GM21515 (cell line): ENCODE measurements around the gene C7orf25.
"Not testable (repeated sequence)": the region's sequence is repeated elsewhere in the genome, so short reads cannot be mapped to it uniquely, and the experiment has no call there.

Experiments used
- ATAC-seq: cut with Tn5 transposase; IDR thresholded peaks from one replicate; pipeline ENCODE4 v1.9.1; 2021; ENCODE audit not compliant: unreplicated experiment

The C7orf25 gene

GRCh38 chr7:42930889-42931288, 19.0 kb upstream of the C7orf25 start:
- no peak for ATAC-seq

- no peak for ATAC-seq
Measured at GRCh38 chr7:42929449-42929848, 17.6 kb upstream of the C7orf25 start.

GRCh38 chr7:42928754-42929153, 16.9 kb upstream of the C7orf25 start:
- no peak for ATAC-seq

GRCh38 chr7:42926204-42926603, 14.3 kb upstream of the C7orf25 start:
- no peak for ATAC-seq

GRCh38 chr7:42925630-42926029, 13.8 kb upstream of the C7orf25 start:
- ATAC-seq = no peak

- ATAC-seq = no peak
Measured at GRCh38 chr7:42924223-42924838, 12.5 kb upstream of the C7orf25 start.

GRCh38 chr7:42922017-42922753, 10.3 kb upstream of the C7orf25 start:
- no peak for ATAC-seq

- no peak for ATAC-seq
Measured at GRCh38 chr7:42915356-42915755, 3.5 kb upstream of the C7orf25 start.

GRCh38 chr7:42914421-42915045, 2.7 kb upstream of the C7orf25 start:
- ATAC-seq = no peak

- no peak for ATAC-seq
Measured at GRCh38 chr7:42914009-42914408, 2.1 kb upstream of the C7orf25 start.

- no peak for ATAC-seq
Measured at GRCh38 chr7:42913591-42913990, 1.7 kb upstream of the C7orf25 start.

- no peak for ATAC-seq
Measured at GRCh38 chr7:42910306-42910705, 1.6 kb downstream of the C7orf25 start.

GRCh38 chr7:42907316-42907715, 4.6 kb downstream of the C7orf25 start:
- ATAC-seq = no peak

GRCh38 chr7:42906181-42906580, 5.7 kb downstream of the C7orf25 start:
- ATAC-seq = no peak

- no peak for ATAC-seq
Measured at GRCh38 chr7:42902331-42902730, 9.5 kb downstream of the C7orf25 start.

GRCh38 chr7:42900842-42901241, 11.0 kb downstream of the C7orf25 start:
- ATAC-seq = no peak

- ATAC-seq = no peak
Measured at GRCh38 chr7:42893346-42894240, 18.3 kb downstream of the C7orf25 start.

GRCh38 chr7:42886893-42887505, 24.9 kb downstream of the C7orf25 start:
- ATAC-seq = no peak

GRCh38 chr7:42886129-42886528, 25.7 kb downstream of the C7orf25 start:
- no peak for ATAC-seq

- not testable (repeated sequence) for ATAC-seq
Measured at GRCh38 chr7:42885183-42885582, 26.7 kb downstream of the C7orf25 start.

GRCh38 chr7:42883950-42884349, 27.9 kb downstream of the C7orf25 start:
- ATAC-seq = no peak
